DND-41 (cell line): Measurements from ENCODE around the gene C11orf21.

Experiments
- ATAC-seq: fragments of 200-7000 bp; cut with Tn5 transposase; 3 replicates; pipeline ENCODE4 v1.9.1; 2021; ENCODE audit warnings: low read depth; ENCODE audit not compliant: insufficient read depth
- DNase-seq: peaks from one replicate; pipeline ENCODE4 v3.0.0-alpha.2; 2020
- H2AFZ ChIP-seq: 2 replicates; pipeline ENCODE4 v1.6.0; 2012; ENCODE audit warnings: low read depth, low read length
- H3K27ac ChIP-seq: 2 replicates; pipeline ENCODE4 v1.5.1; 2012; ENCODE audit warnings: low read length, inconsistent platforms
- H3K27me3 ChIP-seq: fragments of 200-600 bp; sonication (generic); 2 replicates; pipeline ENCODE4 v1.6.0; 2012; ENCODE audit warnings: low read length, mild to moderate bottlenecking, inconsistent platforms; ENCODE audit not compliant: insufficient read depth, poor library complexity
- H3K36me3 ChIP-seq: 2 replicates; pipeline ENCODE4 v1.5.1; 2012; ENCODE audit warnings: low read length, inconsistent platforms; ENCODE audit not compliant: insufficient read depth
- H3K4me1 ChIP-seq: 2 replicates; pipeline ENCODE4 v1.5.1; 2012; ENCODE audit warnings: mild to moderate bottlenecking, low read length; ENCODE audit not compliant: insufficient read depth
- H3K4me2 ChIP-seq: 2 replicates; pipeline ENCODE4 v1.6.0; 2012; ENCODE audit warnings: mild to moderate bottlenecking, moderate library complexity, low read length, inconsistent platforms; ENCODE audit not compliant: insufficient read depth
- H3K4me3 ChIP-seq, 2 experiments: fragments of 200-600 bp in 1 of 2; shearing (Covaris generic) in 1 of 2; 2 replicates each; pipeline ENCODE4 v1.5.1; 2012 to 2016; ENCODE audit warnings: inconsistent platforms in 2 of 2, low read length in 2 of 2, mild to moderate bottlenecking in 2 of 2, low read depth in 1 of 2, moderate library complexity in 1 of 2
- H3K79me2 ChIP-seq: 2 replicates; pipeline ENCODE4 v1.6.0; 2012; ENCODE audit warnings: low read length, inconsistent platforms; ENCODE audit not compliant: insufficient read depth
- H3K9ac ChIP-seq: 2 replicates; pipeline ENCODE4 v1.6.0; 2012; ENCODE audit warnings: low read depth, mild to moderate bottlenecking, inconsistent platforms, low read length, moderate library complexity
- H3K9me3 ChIP-seq: 2 replicates; pipeline ENCODE4 v1.5.1; 2012; ENCODE audit warnings: low read length, moderate library complexity, mild to moderate bottlenecking, inconsistent platforms; ENCODE audit not compliant: insufficient read depth, severe bottlenecking
- H4K20me1 ChIP-seq: 2 replicates; pipeline ENCODE4 v1.6.0; 2012; ENCODE audit warnings: low read length; ENCODE audit not compliant: insufficient read depth
- CTCF ChIP-seq: IDR thresholded peaks from 2 replicates; pipeline ENCODE4 v1.5.1; 2012; ENCODE audit warnings: borderline replicate concordance, low read length, moderate library complexity, mild to moderate bottlenecking; ENCODE audit not compliant: poor library complexity, severe bottlenecking; ENCODE audit errors: extremely low read depth
- EZH2 ChIP-seq: IDR thresholded peaks from 3 replicates; pipeline ENCODE4 v1.6.1; 2012; ENCODE audit warnings: borderline replicate concordance, low read depth, mild to moderate bottlenecking, moderate library complexity, low read length, inconsistent platforms; ENCODE audit not compliant: severe bottlenecking

The C11orf21 gene

GRCh38 chr11:2301631-2302305, at the start of gene C11orf21, which contains the start of gene TSPAN32:
Gene C11orf21, minus strand, starts transcription at chr11:2301918. Its CDS starts 110 bp downstream, at chr11:2301808.
Gene TSPAN32, plus strand, starts transcription at chr11:2302013. Its CDS starts 137 bp downstream, at chr11:2302150.
- H3K4me3 ChIP-seq, result no peak within 1 kb of the TSS
- 0 out of 3 replicates have a peak, but pooled peaks have one; percentile 26 for ATAC-seq
- TF ChIP-seq CTCF, result no peak
- no peak for TF ChIP-seq EZH2
- no peaks in the 10 kb centered on the region for H3K27me3 ChIP-seq
- no peak for DNase-seq
- H3K27ac ChIP-seq, result no peak within 1 kb of the TSS
- no peaks in the 10 kb centered on the region for H3K9me3 ChIP-seq
- no peak within 1 kb of the TSS for H3K4me2 ChIP-seq
- H4K20me1 ChIP-seq, result no peaks in the 10 kb centered on the region
- H3K4me1 ChIP-seq, result no peaks in the 10 kb centered on the region
- H3K79me2 ChIP-seq, result no peaks in the 10 kb centered on the region
- H3K36me3 ChIP-seq, result no peaks in the 10 kb centered on the region
- H3K9ac ChIP-seq, result no peak within 1 kb of the TSS
- H2AFZ ChIP-seq, result no peak within 1 kb of the TSS

- TF ChIP-seq CTCF (no peak), EZH2 (no peak)
- no peak overlapping the region for H3K4me2 ChIP-seq
- H3K27me3 ChIP-seq, result peaks cover 5% of the 10 kb centered on the region
- no peaks in the 10 kb centered on the region for H4K20me1 ChIP-seq
- H2AFZ ChIP-seq, result no peak overlapping the region
- H3K4me3 ChIP-seq, result no peak overlapping the region
- H3K4me1 ChIP-seq, result no peaks in the 10 kb centered on the region
- H3K36me3 ChIP-seq, result no peaks in the 10 kb centered on the region
- H3K79me2 ChIP-seq, result no peaks in the 10 kb centered on the region
- H3K9ac ChIP-seq, result no peak overlapping the region
- H3K9me3 ChIP-seq, result peaks cover 4% of the 10 kb centered on the region
- ATAC-seq, result no peak
- no peak overlapping the region for H3K27ac ChIP-seq
- DNase-seq, result no peak
Measured at GRCh38 chr11:2348986-2349385, 47.3 kb upstream of the C11orf21 start.

GRCh38 chr11:2347308-2347830, 45.7 kb upstream of the C11orf21 start:
- TF ChIP-seq EZH2 (no peak), CTCF (no peak)
- H3K27ac ChIP-seq, result no peak overlapping the region
- H3K9me3 ChIP-seq, result peaks cover 4% of the 10 kb centered on the region
- H3K4me1 ChIP-seq, result no peaks in the 10 kb centered on the region
- DNase-seq, result no peak
- H3K27me3 ChIP-seq, result peaks cover 5% of the 10 kb centered on the region
- H3K79me2 ChIP-seq, result no peaks in the 10 kb centered on the region
- H2AFZ ChIP-seq, result no peak overlapping the region
- no peak overlapping the region for H3K9ac ChIP-seq
- no peak for ATAC-seq
- H4K20me1 ChIP-seq, result no peaks in the 10 kb centered on the region
- no peak overlapping the region for H3K4me2 ChIP-seq
- no peaks in the 10 kb centered on the region for H3K36me3 ChIP-seq
- no peak overlapping the region for H3K4me3 ChIP-seq
